Panc1 (cell line): ENCODE results near the gene EIF3F.

ENCODE experiments used
- CTCF ChIP-seq: fragments of 450-650 bp; IDR thresholded peaks from 2 replicates; pipeline ENCODE4 v1.5.1; 2017; ENCODE audit warnings: mild to moderate bottlenecking
- POLR2AphosphoS5 ChIP-seq: IDR thresholded peaks from 2 replicates; pipeline ENCODE4 v1.6.1; 2012; ENCODE audit warnings: mild to moderate bottlenecking, low read depth, low read length, moderate library complexity
- REST ChIP-seq, 2 experiments: IDR thresholded peaks; 2 replicates each; pipeline ENCODE4 v1.6.1; 2011 to 2012; ENCODE audit warnings: low read depth in 2 of 2, control low read depth in 1 of 2, low read length in 1 of 2, mild to moderate bottlenecking in 1 of 2, moderate library complexity in 1 of 2; ENCODE audit not compliant: insufficient read depth in 1 of 2
- SIN3A ChIP-seq: IDR thresholded peaks from 2 replicates; pipeline ENCODE4 v1.6.1; 2012; ENCODE audit warnings: low read depth, mild to moderate bottlenecking, low read length, moderate library complexity, borderline replicate concordance; ENCODE audit not compliant: insufficient read depth
- TCF7L2 ChIP-seq: IDR thresholded peaks from 2 replicates; pipeline ENCODE4 v1.6.1; 2011; ENCODE audit warnings: mild to moderate bottlenecking, low read depth, low read length, inconsistent platforms

GRCh38 chr11:8038811-8039529, 51.8 kb downstream of the EIF3F start:
- TF ChIP-seq CTCF (no peak), SIN3A (no peak), POLR2AphosphoS5 (no peak), TCF7L2 (no peak), REST (IDR thresholded peaks at IDR 0.05; ENCODE audit: insufficient read depth in 1 of 2, low read depth in 2 of 2, low read length in 1 of 2) (no peak)
